K562 (cell line): ENCODE measurements around the gene OR4D9. TPM values are rescaled to one million over a fixed set of nuclear protein-coding genes. Genes with fewer than 3 reads are reported as not detected.
A peak's percentile ranks its signal among the peaks of the same experiment; 100 is the strongest.

Source experiments
- ARID1B ChIP-seq: fragments of 450-650 bp; IDR thresholded peaks from 2 replicates; pipeline ENCODE4 v1.6.1; 2016; ENCODE audit warnings: antibody characterized with exemption, mild to moderate bottlenecking, inconsistent platforms
- BRF1 ChIP-seq: IDR thresholded peaks from 3 replicates; pipeline ENCODE4 v1.6.1; 2011; ENCODE audit warnings: borderline replicate concordance, mild to moderate bottlenecking; ENCODE audit not compliant: insufficient read length; ENCODE audit errors: extremely low read depth
- CREM ChIP-seq: IDR thresholded peaks from 2 replicates; pipeline ENCODE4 v1.6.1; 2014; ENCODE audit warnings: antibody characterized with exemption, low read depth
- DPF2 ChIP-seq: fragments of 450-650 bp; IDR thresholded peaks from 2 replicates; pipeline ENCODE4 v1.6.1; 2016
- FOXP1 ChIP-seq: sonication (generic); formaldehyde crosslinking; IDR thresholded peaks from 2 replicates; pipeline ENCODE4 v1.8.0; 2022; ENCODE audit warnings: mild to moderate bottlenecking, missing genetic modification reagents
- GABPA ChIP-seq: fragments of 200-800 bp; sonication (Bioruptor generic); conservative IDR thresholded peaks from 2 replicates; pipeline ENCODE4 v1.6.1; 2016; ENCODE audit warnings: low read depth, missing genetic modification characterization, missing compliant biosample characterization
- GTF2A2 ChIP-seq: IDR thresholded peaks from 2 replicates; pipeline ENCODE4 v1.6.1; 2016; ENCODE audit warnings: mild to moderate bottlenecking, missing genetic modification characterization, missing compliant biosample characterization
- HMBOX1 ChIP-seq: sonication (generic); IDR thresholded peaks from 2 replicates; pipeline ENCODE4 v1.6.1; 2016
- HMGXB4 ChIP-seq: sonication (generic); formaldehyde crosslinking; IDR thresholded peaks from 2 replicates; pipeline ENCODE4 v1.8.1; 2023; ENCODE audit warnings: mild to moderate bottlenecking, missing genetic modification reagents
- MCM3 ChIP-seq: fragments of 450-650 bp; IDR thresholded peaks from 2 replicates; pipeline ENCODE4 v1.6.1; 2016
- MXI1 ChIP-seq: IDR thresholded peaks from 2 replicates; pipeline ENCODE4 v1.6.1; 2011; ENCODE audit warnings: low read depth, mild to moderate bottlenecking, improper control_type of control experiment, low read length
- NCOR1 ChIP-seq: fragments of 450-650 bp; IDR thresholded peaks from 2 replicates; pipeline ENCODE4 v1.6.1; 2016; ENCODE audit warnings: mild to moderate bottlenecking, moderate library complexity
- PHF8 ChIP-seq: fragments of 200-600 bp; sonication (generic); IDR thresholded peaks from 2 replicates; pipeline ENCODE4 v1.6.1; 2012; ENCODE audit warnings: mixed run types, mild to moderate bottlenecking, inconsistent platforms, low read length, moderate library complexity, borderline replicate concordance
- POLR2AphosphoS5 ChIP-seq: IDR thresholded peaks from 2 replicates; pipeline ENCODE4 v1.6.1; 2011; ENCODE audit warnings: mild to moderate bottlenecking, low read depth, low read length, moderate library complexity; ENCODE audit not compliant: control insufficient read depth, insufficient read depth
- POLR2H ChIP-seq: IDR thresholded peaks from 2 replicates; pipeline ENCODE4 v1.6.1; 2016; ENCODE audit warnings: missing genetic modification characterization, low read depth, mild to moderate bottlenecking, control low read depth, missing compliant biosample characterization, moderate library complexity
- POU5F1 ChIP-seq: fragments of 150-350 bp; IDR thresholded peaks from 2 replicates; pipeline ENCODE4 v1.6.1; 2014; ENCODE audit warnings: borderline replicate concordance, low read length, low read depth, mild to moderate bottlenecking; ENCODE audit not compliant: partially characterized antibody
- RREB1 ChIP-seq: fragments of 250-450 bp; sonication (Bioruptor Pico); IDR thresholded peaks from 2 replicates; pipeline ENCODE4 v1.4.0; 2020
- SMAD3 ChIP-seq: fragments of 450-650 bp; formaldehyde crosslinking; conservative IDR thresholded peaks from 2 replicates; pipeline ENCODE4 v1.4.0; 2020; ENCODE audit warnings: mild to moderate bottlenecking
- SMARCE1 ChIP-seq: fragments of 450-650 bp; IDR thresholded peaks from 2 replicates; pipeline ENCODE4 v1.7.1; 2016; ENCODE audit warnings: mild to moderate bottlenecking
- ZNF3 ChIP-seq: fragments of 250-450 bp; sonication (Bioruptor Pico); IDR thresholded peaks from 2 replicates; pipeline ENCODE4 v1.5.0; 2021; ENCODE audit warnings: mild to moderate bottlenecking, moderate library complexity
- ZNF408 ChIP-seq: fragments of 250-450 bp; sonication (Bioruptor Pico); IDR thresholded peaks from 2 replicates; pipeline ENCODE4 v1.4.0; 2020; ENCODE audit warnings: low read depth, mild to moderate bottlenecking, moderate library complexity
- ZNF766 ChIP-seq: fragments of 200-800 bp; sonication (Bioruptor generic); conservative IDR thresholded peaks from 2 replicates; pipeline ENCODE4 v1.6.1; 2016; ENCODE audit warnings: missing genetic modification characterization, missing compliant biosample characterization
- polyA plus RNA-seq, 8 experiments: library from polyadenylated mRNA; depleted of rRNA in 4 of 8; stranded (reverse) in 5 of 8; unstranded in 3 of 8; fragments of >200 nt; fragmentation: Nextera tagmentation in 2 of 8; fragmentation: Illumina TruSeq in 1 of 8; extraction: Ambion mirVana in 2 of 8; extraction: Trizol in 1 of 8; gene quantifications; 2 replicates each; pipeline versions ENCODE4 v1.2.1 to v1.2.3, GENCODE V29; 2011 to 2014; ENCODE audit warnings: inconsistent platforms in 1 of 8, missing spikeins in 1 of 8
- total RNA-seq, 7 experiments: library from RNA; depleted of rRNA in 6 of 7; stranded (reverse); fragments of >200 nt in 6 of 7; fragmentation: Illumina TruSeq in 2 of 7; extraction: Trizol in 2 of 7; gene quantifications; 2 replicates each; pipeline versions ENCODE4 v1.2.1 to v1.2.3, GENCODE V29; 2011 to 2021; ENCODE audit warnings: low replicate concordance in 1 of 7

OR4D9 gene
- total and polyA plus RNA-seq, 9 of the 15 experiments (the other 6 are each of a cell fraction or from before 2014, with no cell fraction given) = not detected

- TF ChIP-seq RREB1 = no peak
- TF ChIP-seq HMBOX1 = no peak; the same call in 1 of the 2 replicates
- peak; percentile 88 for TF ChIP-seq HMGXB4 (CRISPR knock-in tag)
- peak; percentile 100 for TF ChIP-seq POLR2H (tag)
- TF ChIP-seq GABPA = no peak
- TF ChIP-seq SMARCE1 = peak; percentile 14; the same call in 1 of the 2 replicates
- no peak for TF ChIP-seq POU5F1
- no peak for TF ChIP-seq ZNF408 (CRISPR knock-in tag)
- peak; percentile 50; the same call in 1 of the 2 replicates for TF ChIP-seq CREM
- peak; percentile 44; the same call in 1 of the 2 replicates for TF ChIP-seq POLR2AphosphoS5
- no peak for TF ChIP-seq GTF2A2
- TF ChIP-seq SMAD3 = no peak
- no peak; the same call in 1 of the 2 replicates for TF ChIP-seq NCOR1
- peak; percentile 52; the same call in 1 of the 2 replicates for TF ChIP-seq DPF2
- no peak for TF ChIP-seq MCM3
- TF ChIP-seq ZNF766 (CRISPR knock-in tag) = no peak
- TF ChIP-seq FOXP1 (CRISPR knock-in tag) = 0 out of 2 replicates have a peak, but pooled peaks have one; percentile 42
- no peak for TF ChIP-seq PHF8
- TF ChIP-seq MXI1 = no peak
- TF ChIP-seq ZNF3 = no peak
- TF ChIP-seq ARID1B = no peak; the same call in 1 of the 2 replicates
- TF ChIP-seq BRF1 = peak; percentile 63
Observed at GRCh38 chr11:59560290-59560701, 49.0 kb downstream of the OR4D9 start (continued).
